Measurements from ENCODE around the gene ADGRG3.

- TF ChIP-seq, protein P1, sequence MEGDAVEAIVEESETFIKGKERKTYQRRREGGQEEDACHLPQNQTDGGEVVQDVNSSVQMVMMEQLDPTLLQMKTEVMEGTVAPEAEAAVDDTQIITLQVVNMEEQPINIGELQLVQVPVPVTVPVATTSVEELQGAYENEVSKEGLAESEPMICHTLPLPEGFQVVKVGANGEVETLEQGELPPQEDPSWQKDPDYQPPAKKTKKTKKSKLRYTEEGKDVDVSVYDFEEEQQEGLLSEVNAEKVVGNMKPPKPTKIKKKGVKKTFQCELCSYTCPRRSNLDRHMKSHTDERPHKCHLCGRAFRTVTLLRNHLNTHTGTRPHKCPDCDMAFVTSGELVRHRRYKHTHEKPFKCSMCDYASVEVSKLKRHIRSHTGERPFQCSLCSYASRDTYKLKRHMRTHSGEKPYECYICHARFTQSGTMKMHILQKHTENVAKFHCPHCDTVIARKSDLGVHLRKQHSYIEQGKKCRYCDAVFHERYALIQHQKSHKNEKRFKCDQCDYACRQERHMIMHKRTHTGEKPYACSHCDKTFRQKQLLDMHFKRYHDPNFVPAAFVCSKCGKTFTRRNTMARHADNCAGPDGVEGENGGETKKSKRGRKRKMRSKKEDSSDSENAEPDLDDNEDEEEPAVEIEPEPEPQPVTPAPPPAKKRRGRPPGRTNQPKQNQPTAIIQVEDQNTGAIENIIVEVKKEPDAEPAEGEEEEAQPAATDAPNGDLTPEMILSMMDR (IDR thresholded peaks at IDR 0.05; ENCODE audit: low read depth, low read length): no peak
- TF ChIP-seq MAX (IDR thresholded peaks at IDR 0.05; ENCODE audit: low read depth, low read length) (no peak), POLR2A (IDR thresholded peaks at IDR 0.05; ENCODE audit: extremely low read depth, insufficient read length) (no peak), MYC (IDR thresholded peaks at IDR 0.05; ENCODE audit: low read depth, low read length) (no peak)
Observed at GRCh38 chr16:57648125-57648524, 20.0 kb upstream of the ADGRG3 start.
